Kidney (tissue), 14 donors: ENCODE data around the gene ITPK1. TPM values are rescaled to one million over a fixed set of nuclear protein-coding genes. Genes with fewer than 3 reads are reported as not detected.

Experiments used
- DNase-seq, 5 donors: peaks; one replicate each; pipeline ENCODE4 v3.0.0-alpha.2; 2013 to 2020
- FAIRE-seq: peaks from 2 replicates; lab custom pipeline; 2012; peaks lifted over from hg19 to GRCh38; lab: Jason Lieb, UNC
- H3K27ac ChIP-seq, 2 donors: one replicate each; pipeline ENCODE4 v1.7.0; 2013; ENCODE audit warnings: low read depth in 2 of 2, low read length in 2 of 2, inconsistent platforms in 1 of 2
- H3K27me3 ChIP-seq: one replicate; pipeline ENCODE4 v1.7.1; 2013; ENCODE audit warnings: low read length, inconsistent platforms; ENCODE audit not compliant: control insufficient read depth, insufficient read depth
- H3K36me3 ChIP-seq, 3 donors: one replicate each; pipeline versions ENCODE4 v1.7.0 to v1.7.1; 2013; ENCODE audit warnings: low read length in 3 of 3, control low read depth in 1 of 3, inconsistent platforms in 1 of 3; ENCODE audit not compliant: insufficient read depth in 3 of 3, control insufficient read depth in 2 of 3
- H3K4me1 ChIP-seq, 3 donors: one replicate each; pipeline versions ENCODE4 v1.7.0 to v1.7.1; 2013; ENCODE audit warnings: low read length in 3 of 3, inconsistent platforms in 1 of 3, low read depth in 1 of 3; ENCODE audit not compliant: control insufficient read depth in 2 of 3, insufficient read depth in 2 of 3
- H3K4me3 ChIP-seq, 3 donors: one replicate each; pipeline versions ENCODE4 v1.7.0 to v1.8.1; 2013; ENCODE audit warnings: low read length in 3 of 3, control low read depth in 1 of 3, inconsistent platforms in 1 of 3
- H3K9ac ChIP-seq, 3 donors: one replicate each; pipeline versions ENCODE4 v1.7.0 to v1.7.1; 2013; ENCODE audit warnings: low read length in 3 of 3, control low read depth in 1 of 3, inconsistent platforms in 1 of 3
- H3K9me3 ChIP-seq, 3 donors: one replicate each; pipeline versions ENCODE4 v1.7.0 to v1.7.1; 2013; ENCODE audit warnings: low read length in 3 of 3, control low read depth in 1 of 3, inconsistent platforms in 1 of 3; ENCODE audit not compliant: control insufficient read depth in 2 of 3, insufficient read depth in 1 of 3
- CTCF ChIP-seq: IDR thresholded peaks from 3 replicates; pipeline ENCODE4 v1.5.1; 2012; ENCODE audit warnings: mild to moderate bottlenecking, moderate library complexity, borderline replicate concordance; ENCODE audit not compliant: insufficient read depth; ENCODE audit errors: extremely low read depth
- intact Hi-C: fragments of 100-400 bp; cut with DNase I; formaldehyde crosslinking; loops from one replicate; pipeline ENCODE4 v1.11.1; 2022
- polyA plus RNA-seq: library from polyadenylated mRNA; stranded (reverse); fragments of 350-450 nt; fragmentation: Illumina TruSeq; extraction: RNeasy Lipid Tissue Mini Kit (QIAGEN cat#74804); gene quantifications from one replicate; pipeline ENCODE4 v1.2.3, GENCODE V29; 2014; ENCODE audit warnings: low read depth, low replicate concordance; ENCODE audit not compliant: insufficient read depth
- total RNA-seq: library from RNA; stranded (reverse); fragmentation: NEBNext Ultra II Directional; extraction: Animal tissue kit (Norgen Biotek cat#: 25700); gene quantifications from one replicate; pipeline ENCODE4 v1.2.1, GENCODE V29; 2021
- donor health status: control.
- donor health status: control.
- donor health status: control.
- donor health status: control.
- donor health status: control.
- donor health status: DM: yes; HTN: yes; CAD: no.
- donor health status: Normal renal cell carcinoma (clear cell type).

Gene ITPK1
- total and polyA plus RNA-seq, 2 donors from 2014 or later: 43.6 to 92.0 TPM

GRCh38 chr14:93059260-93059659, 56.5 kb downstream of the ITPK1 start:
- peaks cover 0 to 23% (median 13%) of the 10 kb centered on the region in 3 donors for H3K4me1 ChIP-seq
- no peak overlapping the region for H3K4me3 ChIP-seq
- H3K9ac ChIP-seq: no peak overlapping the region
- FAIRE-seq (no peak), DNase-seq (no peak)
- intact Hi-C loops: no loop called here
- no peaks in the 10 kb centered on the region for H3K27me3 ChIP-seq
- TF ChIP-seq CTCF: no peak
- no peak overlapping the region for H3K27ac ChIP-seq
- H3K36me3 ChIP-seq: peaks cover 0 to 2% (median 0%) of the 10 kb centered on the region in 3 donors
- no peaks in the 10 kb centered on the region for H3K9me3 ChIP-seq

DNA sequence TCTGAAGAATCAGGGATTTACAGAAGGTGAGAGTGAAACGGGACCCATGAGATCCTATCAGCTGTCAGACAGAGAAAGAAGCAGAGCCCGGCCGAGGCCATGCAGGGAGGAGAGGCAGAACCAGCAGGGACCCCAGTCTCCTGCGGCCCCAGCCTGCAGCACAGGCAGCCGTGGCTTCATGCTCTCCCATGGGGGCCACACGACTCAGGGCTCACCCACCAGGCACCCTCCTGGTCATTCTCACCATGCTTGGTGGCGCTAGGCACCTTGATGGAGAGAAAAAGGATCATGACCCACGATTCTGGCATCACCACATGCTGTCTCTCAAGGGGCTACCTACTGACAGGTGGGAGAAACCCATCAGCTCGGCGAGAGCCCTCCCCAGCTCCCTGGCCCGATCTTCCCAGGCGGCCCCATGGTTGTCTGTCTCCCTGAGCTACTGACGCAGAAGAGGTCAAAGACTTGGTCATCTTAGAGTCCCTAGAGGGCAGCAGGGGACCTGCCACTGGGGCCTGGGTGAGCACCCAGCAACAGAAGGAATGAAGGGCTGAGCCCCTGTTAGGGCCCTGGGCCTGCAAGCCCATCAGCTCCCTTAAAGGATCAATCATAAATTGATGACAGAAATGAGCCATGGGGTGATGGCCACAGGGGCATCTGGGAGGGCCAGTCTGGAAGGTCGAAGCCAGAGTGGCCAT, 58.0 kb downstream of the ITPK1 start:
- DNase-seq: no peak
- no peak overlapping the region for H3K4me3 ChIP-seq
- H3K4me1 ChIP-seq: peaks cover 0 to 23% (median 13%) of the 10 kb centered on the region in 3 donors
- no peaks in the 10 kb centered on the region for H3K27me3 ChIP-seq
- FAIRE-seq: no peak
- H3K9me3 ChIP-seq: no peaks in the 10 kb centered on the region
- peaks cover 0 to 2% (median 0%) of the 10 kb centered on the region in 3 donors for H3K36me3 ChIP-seq
- TF ChIP-seq CTCF: no peak
- intact Hi-C loops: no loop called here
- H3K27ac ChIP-seq: no peak overlapping the region
- no peak overlapping the region for H3K9ac ChIP-seq

DNA sequence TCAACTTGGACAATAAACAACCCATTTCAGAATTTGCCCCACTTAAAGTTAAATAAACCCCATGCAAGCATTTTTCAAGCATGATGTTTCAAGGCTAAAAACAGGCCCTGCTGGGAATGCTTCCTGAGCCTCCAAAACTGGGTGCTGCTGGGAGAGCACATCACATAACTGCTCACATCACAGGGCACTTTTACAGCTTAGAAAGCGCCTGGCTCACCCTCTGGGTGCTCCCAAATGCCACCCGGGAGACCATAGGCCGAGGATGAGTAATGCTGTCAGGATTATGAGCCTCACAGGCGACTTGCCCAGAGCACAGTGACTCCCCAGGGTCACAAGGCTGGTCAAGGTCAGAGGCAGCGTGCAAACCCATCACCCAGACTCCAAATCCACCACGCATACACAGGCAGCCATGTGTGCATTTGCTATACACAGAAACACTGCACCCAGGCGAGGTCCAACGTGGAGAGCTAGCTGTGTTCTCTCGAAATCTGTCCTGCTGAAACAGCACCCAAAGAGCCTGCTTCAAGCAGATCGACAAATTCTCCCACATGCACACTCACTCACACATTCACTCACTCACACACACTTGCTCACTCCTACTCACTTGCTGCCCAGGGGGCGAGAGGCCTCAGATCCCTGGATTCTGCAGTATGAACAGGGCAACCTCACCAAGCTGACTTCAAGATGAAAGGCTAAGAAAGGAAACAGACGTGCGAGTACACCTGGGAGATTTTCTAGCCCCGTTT, 58.7 kb downstream of the ITPK1 start:
- no peak overlapping the region for H3K27ac ChIP-seq
- intact Hi-C loops: no loop called here
- DNase-seq: no peak

More for the DNA sequence above, 58.7 kb downstream of the ITPK1 start:
- no peak for TF ChIP-seq CTCF
- Histone ChIP-seq H3K4me1 (peaks cover 0 to 23% (median 13%) of the 10 kb centered on the region in 3 donors), H3K36me3 (peaks cover 0 to 2% (median 0%) of the 10 kb centered on the region in 3 donors), H3K27me3 (no peaks in the 10 kb centered on the region), H3K4me3 (no peak overlapping the region), H3K9ac (no peak overlapping the region), H3K9me3 (no peaks in the 10 kb centered on the region)
- no peak for FAIRE-seq
